Subcutaneous adipose tissue (tissue), 4 donors: ENCODE results near the gene ADAMTS16. TPM values are rescaled to one million over a fixed set of nuclear protein-coding genes. Genes with fewer than 3 reads are reported as not detected.

Source experiments
- total RNA-seq, 4 donors: library from RNA; depleted of rRNA; stranded (reverse); fragments of >200 nt; gene quantifications; one replicate each; pipeline ENCODE4 v1.1.0, GENCODE V29; 2016
- TF ChIP-seq, protein P1 (sequence below): fragments of 450-650 bp; IDR thresholded peaks from one replicate; pipeline ENCODE4 v1.5.1; 2016; ENCODE audit warnings: low read depth, mild to moderate bottlenecking, control low read depth, antibody characterized with exemption, moderate library complexity

The ADAMTS16 gene
- total RNA-seq, 4 donors from 2014 or later: 0.66 to 2.0 (median 0.88) TPM

DNA sequence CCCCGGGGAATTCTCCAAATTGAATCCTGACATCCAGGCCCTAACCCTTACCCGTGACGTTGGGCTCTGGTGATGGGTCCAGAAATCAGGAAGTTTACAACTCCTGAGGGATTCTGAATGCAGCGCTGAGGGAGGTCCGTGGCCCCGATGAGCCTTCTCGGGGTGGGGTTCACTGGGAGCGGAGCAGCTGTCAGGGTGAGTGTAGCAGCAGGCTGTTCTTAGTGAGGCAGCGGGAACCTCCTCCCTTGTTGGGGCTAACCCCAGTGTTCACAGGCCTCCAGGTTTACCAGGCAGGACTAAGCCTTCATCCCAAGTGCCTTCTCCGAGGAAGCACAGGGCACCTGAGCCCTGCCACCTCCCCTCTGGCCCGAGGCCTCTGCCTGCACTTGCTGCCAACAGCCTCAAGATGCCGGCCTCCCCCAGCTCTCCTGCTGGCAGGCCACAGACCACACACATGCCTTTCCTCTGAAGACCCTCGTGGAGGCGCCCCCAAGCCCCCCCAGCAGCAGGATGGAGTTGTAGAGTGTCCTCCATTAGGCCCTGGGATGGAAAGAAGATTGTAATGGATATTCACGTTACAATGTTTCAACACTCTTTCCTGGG is 7.3 kb upstream of the ADAMTS16 start:
- TF ChIP-seq, protein P1, sequence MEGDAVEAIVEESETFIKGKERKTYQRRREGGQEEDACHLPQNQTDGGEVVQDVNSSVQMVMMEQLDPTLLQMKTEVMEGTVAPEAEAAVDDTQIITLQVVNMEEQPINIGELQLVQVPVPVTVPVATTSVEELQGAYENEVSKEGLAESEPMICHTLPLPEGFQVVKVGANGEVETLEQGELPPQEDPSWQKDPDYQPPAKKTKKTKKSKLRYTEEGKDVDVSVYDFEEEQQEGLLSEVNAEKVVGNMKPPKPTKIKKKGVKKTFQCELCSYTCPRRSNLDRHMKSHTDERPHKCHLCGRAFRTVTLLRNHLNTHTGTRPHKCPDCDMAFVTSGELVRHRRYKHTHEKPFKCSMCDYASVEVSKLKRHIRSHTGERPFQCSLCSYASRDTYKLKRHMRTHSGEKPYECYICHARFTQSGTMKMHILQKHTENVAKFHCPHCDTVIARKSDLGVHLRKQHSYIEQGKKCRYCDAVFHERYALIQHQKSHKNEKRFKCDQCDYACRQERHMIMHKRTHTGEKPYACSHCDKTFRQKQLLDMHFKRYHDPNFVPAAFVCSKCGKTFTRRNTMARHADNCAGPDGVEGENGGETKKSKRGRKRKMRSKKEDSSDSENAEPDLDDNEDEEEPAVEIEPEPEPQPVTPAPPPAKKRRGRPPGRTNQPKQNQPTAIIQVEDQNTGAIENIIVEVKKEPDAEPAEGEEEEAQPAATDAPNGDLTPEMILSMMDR: no peak

DNA sequence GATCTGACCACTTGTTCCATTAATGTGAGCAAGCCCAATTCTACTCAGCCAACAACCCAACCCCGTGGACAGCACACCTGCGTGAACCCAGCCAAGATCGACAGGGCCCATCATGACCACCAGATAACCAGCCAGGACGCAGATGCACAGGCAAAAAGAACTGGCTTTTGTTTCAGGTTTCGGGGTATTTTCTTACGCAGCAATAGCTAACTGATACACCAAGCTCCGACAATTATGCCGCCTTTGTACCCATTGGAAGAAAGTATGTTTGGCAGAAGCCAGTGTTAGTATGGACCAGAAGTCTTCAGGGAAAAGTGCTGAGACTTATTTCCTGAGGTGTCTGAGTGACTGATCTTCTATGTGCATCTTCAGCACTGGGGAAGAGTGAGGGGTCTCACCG is 6.0 kb upstream of the ADAMTS16 start:
- TF ChIP-seq, protein P1: no peak

DNA sequence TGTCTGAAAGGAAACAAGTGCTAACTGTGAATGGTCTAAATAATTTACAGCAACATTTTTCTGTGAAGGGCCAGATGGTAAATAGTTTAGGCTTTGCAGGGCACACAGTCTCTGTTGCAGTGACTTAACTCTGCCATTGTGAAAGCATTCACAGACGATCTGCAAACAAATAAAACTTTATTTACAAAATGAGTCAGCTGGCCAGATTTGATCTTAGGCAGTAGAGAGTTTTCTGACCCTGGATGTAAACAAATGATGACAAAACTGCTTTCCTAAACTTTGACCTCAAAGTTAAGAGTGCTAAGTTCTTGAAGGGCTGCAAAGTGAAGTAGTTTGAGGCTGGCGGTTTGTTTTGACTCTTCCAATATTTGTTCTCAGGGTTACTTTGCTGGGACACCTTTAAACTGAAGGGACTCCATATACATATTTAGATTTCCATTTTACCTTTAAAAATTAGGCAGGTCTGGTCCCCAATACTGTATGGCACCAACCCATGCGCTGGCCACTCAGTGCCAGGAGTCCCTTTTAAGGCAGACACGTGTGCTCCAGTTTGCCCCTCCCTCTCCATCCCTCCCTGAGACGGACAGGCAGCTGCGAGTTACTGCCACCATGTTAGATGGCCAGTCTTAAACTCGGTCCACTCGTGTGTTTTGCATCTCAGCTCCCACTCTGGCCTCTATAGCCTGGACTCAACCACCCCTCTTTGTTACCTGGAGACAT is 4.0 kb upstream of the ADAMTS16 start:
- TF ChIP-seq, protein P1: no peak

DNA sequence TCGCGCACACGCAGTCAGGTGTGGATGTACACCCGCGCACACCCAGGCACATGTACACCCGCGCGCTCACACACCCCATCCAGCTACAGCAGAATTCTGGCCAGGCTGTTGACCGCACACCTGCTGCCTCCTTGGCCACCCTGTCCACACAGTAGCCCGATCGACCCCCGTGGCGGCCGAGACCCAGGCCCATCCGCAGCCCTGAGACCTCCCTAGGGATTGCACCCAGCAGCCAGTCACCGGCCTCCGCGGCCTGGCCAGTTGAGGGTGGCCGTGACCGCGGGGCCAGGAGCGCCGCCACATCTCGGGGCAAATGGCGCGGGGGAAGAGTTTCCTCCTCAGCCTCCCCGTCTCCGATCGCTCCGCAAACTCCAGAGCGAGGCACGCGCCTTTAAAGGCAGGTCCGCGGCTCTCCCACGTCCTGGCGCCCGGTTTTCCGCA is 774 bp upstream of the ADAMTS16 start:
- TF ChIP-seq, protein P1: no peak

DNA sequence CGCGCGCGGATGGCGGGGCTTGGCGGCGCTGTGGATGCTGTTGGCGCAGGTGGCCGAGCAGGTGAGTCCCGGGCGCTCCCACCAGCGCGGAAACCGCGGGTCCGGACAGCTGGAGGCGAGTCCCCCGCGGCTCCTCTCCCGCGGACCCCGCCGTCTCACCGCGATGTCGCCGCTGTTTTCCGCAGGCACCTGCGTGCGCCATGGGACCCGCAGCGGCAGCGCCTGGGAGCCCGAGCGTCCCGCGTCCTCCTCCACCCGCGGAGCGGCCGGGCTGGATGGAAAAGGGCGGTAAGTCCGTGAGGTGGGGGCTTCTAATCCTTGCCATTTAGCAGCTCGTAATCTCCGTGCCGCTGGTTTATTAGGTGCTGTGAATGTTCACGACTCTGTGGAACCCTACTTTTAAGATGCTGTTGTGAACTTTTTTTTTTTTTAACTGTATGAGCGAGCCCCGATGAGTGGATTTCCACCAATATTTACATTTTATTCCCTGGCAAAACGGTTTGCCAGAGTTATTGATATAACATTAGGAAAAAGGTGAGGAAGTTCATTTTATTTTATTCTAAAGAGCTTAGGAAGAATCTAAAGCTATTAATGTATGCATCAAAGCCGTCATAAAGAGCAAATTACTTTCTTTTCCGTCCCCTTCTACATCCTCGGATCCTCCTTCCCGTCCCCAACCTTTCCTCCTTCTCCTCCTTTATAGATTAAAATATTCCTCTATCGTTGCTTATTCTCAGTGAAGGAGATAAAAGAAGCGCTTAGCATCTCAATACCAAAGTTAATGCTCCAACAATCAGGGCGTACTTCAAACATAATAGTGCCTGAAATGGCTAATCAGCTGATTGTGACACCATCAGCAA is 579 bp downstream of the ADAMTS16 start:
- TF ChIP-seq, protein P1: no peak

DNA sequence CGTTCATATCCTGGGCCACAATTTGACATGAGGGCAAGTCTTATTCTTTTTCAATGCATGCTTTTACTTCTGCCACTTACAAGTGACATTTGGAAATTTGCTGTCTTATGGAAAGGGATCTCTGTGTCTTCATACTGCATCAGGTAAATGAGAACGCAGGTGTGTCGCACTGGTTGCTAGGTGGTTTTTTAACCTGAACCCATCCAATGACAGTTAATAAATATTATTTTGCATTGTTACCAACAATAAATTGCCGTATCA is 1.1 kb downstream of the ADAMTS16 start:
- TF ChIP-seq, protein P1: no peak
